GM13976 (cell line): Measurements from ENCODE around the gene DENND2D.
A peak's percentile ranks its signal among the peaks of the same experiment; 100 is the strongest.

Experiments
- DNase-seq: peaks from one replicate; pipeline ENCODE4 v3.0.0; 2012; ENCODE audit warnings: low spot score
- in situ Hi-C: fragments of 300-500 bp; cut with MboI; formaldehyde crosslinking; loops from one replicate; pipeline ENCODE4 v1.12.0; 2022; ENCODE audit warnings: low sequenced_read_pairs, mixed read lengths, inconsistent platforms; ENCODE audit not compliant: unreplicated experiment
- TF ChIP-seq, protein P1 (sequence below): IDR thresholded peaks from 2 replicates; pipeline ENCODE4 v1.5.1; 2012; ENCODE audit warnings: borderline replicate concordance, mild to moderate bottlenecking; ENCODE audit not compliant: insufficient read depth; ENCODE audit errors: extremely low read depth, missing control alignments, control extremely low read depth

DENND2D gene

DNA sequence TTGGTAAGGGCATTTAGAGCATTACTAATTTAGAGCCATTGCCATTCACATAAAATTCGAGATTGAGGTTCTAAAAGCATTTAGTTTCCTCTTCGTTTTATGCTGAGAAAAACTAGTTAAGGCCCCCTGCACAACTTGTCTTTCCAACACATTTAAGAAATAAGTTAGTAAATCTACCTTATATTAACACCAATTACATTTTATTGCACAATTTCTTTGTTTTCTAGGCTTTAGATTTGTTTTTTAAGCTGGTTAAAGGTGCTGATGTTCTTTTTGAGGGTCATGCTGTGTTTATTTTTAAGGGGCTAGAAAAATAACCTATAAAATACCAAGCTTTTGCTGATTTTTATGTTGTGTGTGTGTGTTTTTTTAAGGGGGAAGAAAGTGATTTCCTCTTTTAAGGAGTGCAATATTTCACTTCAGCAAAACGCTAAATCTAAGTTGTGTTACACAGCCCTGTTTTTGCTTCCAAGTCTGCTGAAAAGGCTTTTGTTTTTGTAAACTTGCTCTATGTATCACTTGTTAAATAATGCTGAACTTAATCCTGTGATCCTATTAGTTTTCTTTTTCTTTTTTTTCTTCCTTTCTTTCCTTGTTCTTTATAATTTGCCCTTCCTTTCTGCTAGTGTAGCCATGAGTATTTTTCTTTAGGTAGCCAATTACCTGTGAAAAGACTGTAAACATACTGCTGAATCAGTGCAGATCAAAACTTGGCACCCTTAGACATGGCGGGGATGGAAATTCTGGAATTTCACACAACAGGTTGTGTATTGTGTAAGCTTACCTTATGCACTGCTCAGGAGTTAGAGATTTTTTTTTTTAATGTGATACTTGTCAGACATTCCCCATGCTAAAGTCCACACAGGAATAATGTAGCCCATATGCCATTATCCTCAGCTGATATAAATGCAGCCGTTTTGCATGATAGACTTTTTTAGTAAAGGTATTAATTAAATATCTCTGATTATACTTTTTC lies 58.9 kb downstream of the DENND2D start:
- DNase-seq: no peak
- in situ Hi-C loops: loop anchor here (10.0 kb wide), 1 partner anchor 267 kb away; the partner anchor contains the start of gene CD53

DNA sequence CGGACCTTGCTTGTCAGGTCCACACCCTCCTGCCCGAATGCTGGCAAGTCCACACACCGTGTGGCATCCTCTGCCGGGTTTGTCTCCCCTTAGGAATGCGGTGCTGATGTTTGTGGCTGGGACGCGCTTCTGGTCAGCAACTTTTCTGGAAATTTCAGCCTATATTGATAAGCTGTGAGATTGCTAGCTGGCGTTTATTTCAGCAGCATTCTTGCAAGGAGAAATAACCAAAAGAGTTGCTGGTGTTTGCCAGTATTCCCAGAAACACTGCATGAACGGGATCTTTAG lies 59.8 kb downstream of the DENND2D start:
- in situ Hi-C loops: loop anchor here (10.0 kb wide), 1 partner anchor 266 kb away; the partner anchor contains the start of gene CD53
- TF ChIP-seq, protein P1, sequence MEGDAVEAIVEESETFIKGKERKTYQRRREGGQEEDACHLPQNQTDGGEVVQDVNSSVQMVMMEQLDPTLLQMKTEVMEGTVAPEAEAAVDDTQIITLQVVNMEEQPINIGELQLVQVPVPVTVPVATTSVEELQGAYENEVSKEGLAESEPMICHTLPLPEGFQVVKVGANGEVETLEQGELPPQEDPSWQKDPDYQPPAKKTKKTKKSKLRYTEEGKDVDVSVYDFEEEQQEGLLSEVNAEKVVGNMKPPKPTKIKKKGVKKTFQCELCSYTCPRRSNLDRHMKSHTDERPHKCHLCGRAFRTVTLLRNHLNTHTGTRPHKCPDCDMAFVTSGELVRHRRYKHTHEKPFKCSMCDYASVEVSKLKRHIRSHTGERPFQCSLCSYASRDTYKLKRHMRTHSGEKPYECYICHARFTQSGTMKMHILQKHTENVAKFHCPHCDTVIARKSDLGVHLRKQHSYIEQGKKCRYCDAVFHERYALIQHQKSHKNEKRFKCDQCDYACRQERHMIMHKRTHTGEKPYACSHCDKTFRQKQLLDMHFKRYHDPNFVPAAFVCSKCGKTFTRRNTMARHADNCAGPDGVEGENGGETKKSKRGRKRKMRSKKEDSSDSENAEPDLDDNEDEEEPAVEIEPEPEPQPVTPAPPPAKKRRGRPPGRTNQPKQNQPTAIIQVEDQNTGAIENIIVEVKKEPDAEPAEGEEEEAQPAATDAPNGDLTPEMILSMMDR: no peak
- no peak for DNase-seq

More for the DNA sequence above, 58.9 kb downstream of the DENND2D start:
- TF ChIP-seq, protein P1: no peak

DNA sequence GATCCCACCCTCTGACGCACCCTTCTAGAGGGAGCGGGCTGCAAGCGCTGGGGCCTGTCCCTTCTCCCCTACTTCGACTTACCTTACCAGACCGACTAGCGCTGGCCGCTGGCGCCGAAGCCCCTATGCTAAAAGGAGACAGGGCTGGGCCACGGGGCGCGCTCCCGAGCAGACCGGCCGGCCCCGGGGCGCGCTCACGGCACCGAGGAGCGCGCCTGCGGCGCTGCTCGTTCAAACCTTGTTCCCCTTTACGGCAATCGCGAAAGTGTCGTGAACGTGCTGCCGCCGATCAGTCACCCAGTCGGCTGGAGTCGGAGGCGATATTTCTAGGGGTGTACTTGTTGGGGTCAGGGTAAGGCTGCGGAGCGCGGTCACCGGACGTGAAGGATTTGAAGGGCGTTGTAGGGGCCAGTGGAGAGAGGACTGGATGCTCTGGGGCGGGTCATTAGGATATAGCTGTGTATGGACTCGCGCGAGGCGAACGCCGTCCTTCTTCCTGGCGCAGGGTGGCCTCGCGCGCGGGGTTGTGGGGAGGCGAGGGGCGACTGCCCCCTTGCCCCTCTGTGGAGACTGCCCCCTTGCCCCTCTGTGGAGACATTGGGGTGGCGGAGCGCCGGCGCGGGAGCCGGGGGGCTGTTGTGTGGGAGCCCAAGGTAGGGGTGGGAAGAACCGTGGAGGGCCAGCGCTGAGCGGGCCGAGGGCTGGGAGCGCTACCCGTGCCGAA lies 60.3 kb downstream of the DENND2D start, which contains the start of the genes CEPT1 and DRAM2:
Gene CEPT1 (plus strand): TSS at position 268 of the 724 bp plus-strand sequence. CDS start 7,492 bp downstream, outside the sequence.
Gene DRAM2 (minus strand): TSS at position 138 of the 724 bp plus-strand sequence. CDS start 8,539 bp downstream, outside the sequence.
- TF ChIP-seq, protein P1: no peak
- in situ Hi-C loops: loop anchor here (5.0 to 10.0 kb wide), 2 partner anchors 77 to 265 kb away; partner anchors contain the start of gene CD53
- peak; percentile 93 for DNase-seq

DNA sequence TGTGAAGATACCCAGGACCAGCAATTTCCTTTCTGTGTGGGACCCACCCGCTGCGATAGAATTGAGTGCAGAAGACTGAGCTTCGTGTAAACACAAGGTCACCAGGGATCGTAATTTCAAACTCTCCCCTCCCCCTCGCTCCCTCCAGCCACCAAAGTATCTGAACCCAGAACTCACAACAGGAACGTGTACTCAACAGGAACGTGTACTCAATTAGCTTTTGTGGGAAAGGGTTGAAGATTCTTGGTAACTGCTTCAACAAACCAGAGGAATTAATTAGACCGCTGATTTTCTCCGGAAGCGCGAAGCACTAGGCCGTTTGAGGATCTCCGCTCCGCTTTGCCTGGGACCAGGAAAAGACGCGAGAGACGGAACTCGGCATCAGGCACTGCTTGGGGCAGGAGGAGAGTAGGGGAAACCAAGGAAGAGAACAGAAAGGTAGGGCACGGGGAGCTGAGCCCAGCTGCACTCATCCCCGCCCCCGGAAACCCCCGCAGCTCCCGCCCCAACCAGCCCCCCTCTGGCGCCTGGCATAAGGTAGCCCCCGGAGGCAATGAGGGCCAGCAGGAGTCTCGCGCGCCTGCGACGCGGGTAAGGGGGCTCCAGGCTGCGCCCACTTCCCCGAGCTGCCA lies 61.0 kb downstream of the DENND2D start:
- DNase-seq: no peak
- TF ChIP-seq, protein P1: no peak
- in situ Hi-C loops: loop anchor here (5.0 kb wide), 1 partner anchor 78 kb away; no protein-coding TSS in a partner anchor
